Caco-2 (cell line): ENCODE data around the gene DENND1B. TPM values are rescaled to one million over a fixed set of nuclear protein-coding genes. Genes with fewer than 3 reads are reported as not detected.

Experiments used
- BruUV-seq: library from RNA; stranded (reverse); fragments of 400-500 nt; replicated peaks from 2 replicates; lab custom pipeline; 2021; lab: Mats Ljungman, UMichigan
- CTCF ChIA-PET: fragments of 300-600 bp; sonication (Branson Sonifier 250); formaldehyde crosslinking; loops from one replicate; lab custom pipeline; 2022; ENCODE audit warnings: antibody characterized with exemption; lab: Charles Lee
- POLR2A ChIA-PET: fragments of 300-600 bp; sonication (Branson Sonifier 250); formaldehyde crosslinking; loops from one replicate; lab custom pipeline; 2022; ENCODE audit warnings: antibody characterized with exemption; lab: Charles Lee
- DNase-seq, 2 experiments: peaks; one replicate each; pipeline versions ENCODE4 v3.0.0 to v3.0.0-alpha.2; 2020 to 2022
- H3K27me3 ChIP-seq: replicated peaks from 2 replicates; pipeline ENCODE4 v1.6.0; 2011; ENCODE audit warnings: low read length; ENCODE audit not compliant: control insufficient read depth, insufficient read depth
- H3K36me3 ChIP-seq: 2 replicates; pipeline ENCODE4 v1.5.1; 2011; ENCODE audit warnings: low read length; ENCODE audit not compliant: control insufficient read depth, insufficient read depth
- H3K4me1 ChIP-seq: fragments of 250-450 bp; sonication (Bioruptor Pico); 2 replicates; pipeline ENCODE4 v1.5.1; 2020; ENCODE audit warnings: mild to moderate bottlenecking
- H3K4me3 ChIP-seq: 2 replicates; pipeline ENCODE4 v1.5.1; 2011; ENCODE audit warnings: low read depth, mild to moderate bottlenecking, control low read depth, low read length
- H3K9me3 ChIP-seq: fragments of 250-450 bp; sonication (Bioruptor Pico); 2 replicates; pipeline ENCODE4 v1.5.1; 2020; ENCODE audit warnings: mild to moderate bottlenecking, moderate library complexity
- H3K27ac Mint-ChIP-seq: one replicate; pipeline ENCODE4 v1.8.0; 2022; ENCODE audit warnings: mixed read lengths; ENCODE audit not compliant: unreplicated experiment
- H3K27me3 Mint-ChIP-seq: one replicate; pipeline ENCODE4 v1.8.0; 2022; ENCODE audit warnings: mixed read lengths; ENCODE audit not compliant: insufficient read depth, unreplicated experiment
- H3K36me3 Mint-ChIP-seq: one replicate; pipeline ENCODE4 v1.8.0; 2022; ENCODE audit warnings: mild to moderate bottlenecking, mixed read lengths; ENCODE audit not compliant: insufficient read depth, unreplicated experiment
- H3K4me1 Mint-ChIP-seq: one replicate; pipeline ENCODE4 v1.8.0; 2022; ENCODE audit warnings: low read depth, mixed read lengths; ENCODE audit not compliant: unreplicated experiment
- H3K4me3 Mint-ChIP-seq: one replicate; pipeline ENCODE4 v1.8.0; 2022; ENCODE audit warnings: mild to moderate bottlenecking, moderate library complexity, mixed read lengths; ENCODE audit not compliant: unreplicated experiment
- H3K9me3 Mint-ChIP-seq: one replicate; pipeline ENCODE4 v1.8.0; 2022; ENCODE audit warnings: mixed read lengths; ENCODE audit not compliant: unreplicated experiment
- CTCF ChIP-seq, 2 experiments: fragments of 200-600 bp in 1 of 2; IDR thresholded peaks; 1 replicate in 1 of 2; 2 replicates in 1 of 2; pipeline versions ENCODE4 v1.5.1 to v1.8.0; 2011 to 2022; ENCODE audit warnings: antibody characterized with exemption in 1 of 2, control low read depth in 1 of 2, inconsistent platforms in 1 of 2, low read depth in 1 of 2, low read length in 1 of 2, mild to moderate bottlenecking in 1 of 2, moderate library complexity in 1 of 2; ENCODE audit not compliant: insufficient read depth in 1 of 2, severe bottlenecking in 1 of 2, unreplicated experiment in 1 of 2
- intact Hi-C: fragments of 100-400 bp; cut with micrococcal nuclease; formaldehyde crosslinking; loops from one replicate; pipeline ENCODE4 v1.10.0; 2022; ENCODE audit not compliant: unreplicated experiment
- total RNA-seq: library from RNA; stranded (reverse); gene quantifications from 2 replicates; pipeline ENCODE4 v1.2.3, GENCODE V29; 2022

Gene DENND1B
- total RNA-seq, 1 experiment from 2014 or later, result 9.6 TPM

- no peaks in the 10 kb centered on the region for H3K4me1 ChIP-seq
- H3K36me3 Mint-ChIP-seq, result no peaks in the 10 kb centered on the region
- H3K4me3 ChIP-seq, result no peak overlapping the region
- no peaks in the 10 kb centered on the region for H3K9me3 ChIP-seq
- BruUV-seq, result no TSS peak
- H3K4me1 Mint-ChIP-seq, result no peaks in the 10 kb centered on the region
- intact Hi-C loops, result no loop called here
- H3K27ac Mint-ChIP-seq, result no peak overlapping the region
- no peaks in the 10 kb centered on the region for H3K27me3 ChIP-seq
- H3K4me3 Mint-ChIP-seq, result no peak overlapping the region
- H3K36me3 ChIP-seq, result no peaks in the 10 kb centered on the region
- CTCF ChIA-PET, result no interaction called here
- POLR2A ChIA-PET, result no interaction called here
- no peak for TF ChIP-seq CTCF (IDR thresholded peaks at IDR 0.05; ENCODE audit: insufficient read depth in 1 of 2, low read depth in 1 of 2, low read length in 1 of 2, severe bottlenecking in 1 of 2, unreplicated experiment in 1 of 2)
- DNase-seq, result no peak
- H3K27me3 Mint-ChIP-seq, result no peaks in the 10 kb centered on the region
- no peaks in the 10 kb centered on the region for H3K9me3 Mint-ChIP-seq
Observed at GRCh38 chr1:197740992-197741391, 34.3 kb downstream of the DENND1B start.

- Mint-ChIP-seq H3K27ac (no peak overlapping the region), H3K4me1 (no peaks in the 10 kb centered on the region), H3K27me3 (no peaks in the 10 kb centered on the region), H3K9me3 (no peaks in the 10 kb centered on the region), H3K36me3 (no peaks in the 10 kb centered on the region), H3K4me3 (no peak overlapping the region)
- H3K36me3 ChIP-seq, result no peaks in the 10 kb centered on the region
- H3K4me3 ChIP-seq, result no peak overlapping the region
- intact Hi-C loops, result no loop called here
- ChIA-PET CTCF (interaction anchor here (0.6 kb wide), 1 partner anchor 176 kb away, joined by 3 read pairs; no protein-coding TSS in a partner anchor), POLR2A (no interaction called here)
- H3K27me3 ChIP-seq, result no peaks in the 10 kb centered on the region
- no TSS peak for BruUV-seq
- TF ChIP-seq CTCF (IDR thresholded peaks at IDR 0.05; ENCODE audit: insufficient read depth in 1 of 2, low read depth in 1 of 2, low read length in 1 of 2, severe bottlenecking in 1 of 2, unreplicated experiment in 1 of 2), result no peak
- no peak for DNase-seq
- H3K4me1 ChIP-seq, result no peaks in the 10 kb centered on the region
- H3K9me3 ChIP-seq, result no peaks in the 10 kb centered on the region
Observed at GRCh38 chr1:197738927-197739326, 36.4 kb downstream of the DENND1B start.

GRCh38 chr1:197737916-197738315 lies 37.4 kb downstream of the DENND1B start:
- H3K27me3 Mint-ChIP-seq, result no peaks in the 10 kb centered on the region
- ChIA-PET CTCF (no interaction called here), POLR2A (no interaction called here)
- no peak for TF ChIP-seq CTCF (IDR thresholded peaks at IDR 0.05; ENCODE audit: insufficient read depth in 1 of 2, low read depth in 1 of 2, low read length in 1 of 2, severe bottlenecking in 1 of 2, unreplicated experiment in 1 of 2)
- no peaks in the 10 kb centered on the region for H3K9me3 ChIP-seq
- no peak overlapping the region for H3K4me3 ChIP-seq
- no peaks in the 10 kb centered on the region for H3K36me3 ChIP-seq
- H3K4me1 Mint-ChIP-seq, result no peaks in the 10 kb centered on the region
- no peak overlapping the region for H3K27ac Mint-ChIP-seq
- no peak overlapping the region for H3K4me3 Mint-ChIP-seq
- H3K36me3 Mint-ChIP-seq, result no peaks in the 10 kb centered on the region
- no peaks in the 10 kb centered on the region for H3K9me3 Mint-ChIP-seq
- no peaks in the 10 kb centered on the region for H3K4me1 ChIP-seq
- no peaks in the 10 kb centered on the region for H3K27me3 ChIP-seq
- intact Hi-C loops, result no loop called here
- no peak for DNase-seq
- BruUV-seq, result no TSS peak
